ENCODE data around the gene BCL11A.

Gene BCL11A

GRCh38 chr2:60551240-60552077 lies 2.0 kb downstream of the BCL11A start:
- peak; percentile 33 for DNase-seq (ENCODE audit: low read depth)
- peak overlapping the region; percentile 74 for H3K4me3 ChIP-seq (ENCODE audit: low read depth, low read length)
- no peak for TF ChIP-seq CTCF (IDR thresholded peaks at IDR 0.05; ENCODE audit: insufficient read depth, low read depth, low read length, missing control alignments)

GRCh38 chr2:60550984-60551239 lies 2.5 kb downstream of the BCL11A start:
- peak overlapping the region; percentile 59 for H3K4me3 ChIP-seq (ENCODE audit: low read depth, low read length)
- no peak for DNase-seq (ENCODE audit: low read depth)
- TF ChIP-seq CTCF (IDR thresholded peaks at IDR 0.05; ENCODE audit: insufficient read depth, low read depth, low read length, missing control alignments) = no peak

GRCh38 chr2:60550178-60550983 lies 3.1 kb downstream of the BCL11A start:
- peak; percentile 87 for DNase-seq (ENCODE audit: low read depth)
- peak overlapping the region; percentile 59 for H3K4me3 ChIP-seq (ENCODE audit: low read depth, low read length)
- TF ChIP-seq CTCF (IDR thresholded peaks at IDR 0.05; ENCODE audit: insufficient read depth, low read depth, low read length, missing control alignments) = peak; percentile 82

GRCh38 chr2:60549928-60550177 lies 3.6 kb downstream of the BCL11A start:
- no peak for TF ChIP-seq CTCF (IDR thresholded peaks at IDR 0.05; ENCODE audit: insufficient read depth, low read depth, low read length, missing control alignments)
- H3K4me3 ChIP-seq (ENCODE audit: low read depth, low read length) = peak overlapping the region; percentile 59
- DNase-seq (ENCODE audit: low read depth) = no peak

- peak; percentile 45 for DNase-seq (ENCODE audit: low read depth)
- TF ChIP-seq CTCF (IDR thresholded peaks at IDR 0.05; ENCODE audit: insufficient read depth, low read depth, low read length, missing control alignments) = no peak
- peak overlapping the region; percentile 59 for H3K4me3 ChIP-seq (ENCODE audit: low read depth, low read length)
Measured at GRCh38 chr2:60549238-60549927, 4.1 kb downstream of the BCL11A start.

GRCh38 chr2:60548845-60549237 lies 4.6 kb downstream of the BCL11A start:
- TF ChIP-seq CTCF (IDR thresholded peaks at IDR 0.05; ENCODE audit: insufficient read depth, low read depth, low read length, missing control alignments) = no peak
- DNase-seq (ENCODE audit: low read depth) = no peak
- peak overlapping the region; percentile 59 for H3K4me3 ChIP-seq (ENCODE audit: low read depth, low read length)
